SW480 (cell line): ENCODE data around the gene STEEP1.

Experiments used
- DNase-seq: peaks from one replicate; pipeline ENCODE4 v3.0.0-alpha.2; 2016; ENCODE audit warnings: low spot score

Gene STEEP1

GRCh38 chrX:119565107-119565663, at the start of gene STEEP1:
Gene STEEP1 (minus strand): TSS chrX:119565409. CDS start chrX:119565355, 54 bp downstream.
- DNase-seq = peak; percentile 92

GRCh38 chrX:119614776-119615175, 49.6 kb upstream of the STEEP1 start:
- no peak for DNase-seq

GRCh38 chrX:119607018-119607389, 41.8 kb upstream of the STEEP1 start:
- DNase-seq = no peak

- DNase-seq = peak; percentile 91
Measured at GRCh38 chrX:119606280-119607017, 41.2 kb upstream of the STEEP1 start, which contains the start of gene NKRF. Gene NKRF (minus strand): TSS chrX:119606424.

GRCh38 chrX:119605464-119606279, 40.5 kb upstream of the STEEP1 start:
- peak; percentile 54 for DNase-seq

- no peak for DNase-seq
Measured at GRCh38 chrX:119604766-119605463, 39.7 kb upstream of the STEEP1 start.

- DNase-seq = no peak
Measured at GRCh38 chrX:119602701-119603255, 37.6 kb upstream of the STEEP1 start.

GRCh38 chrX:119589810-119590209, 24.6 kb upstream of the STEEP1 start:
- no peak for DNase-seq

- no peak for DNase-seq
Measured at GRCh38 chrX:119583431-119584059, 18.3 kb upstream of the STEEP1 start.

GRCh38 chrX:119579414-119579813, 14.2 kb upstream of the STEEP1 start:
- DNase-seq = no peak

GRCh38 chrX:119574394-119575266, 9.4 kb upstream of the STEEP1 start, which contains the start of gene UBE2A:
Gene UBE2A (plus strand): TSS chrX:119574563. CDS start chrX:119574712, 149 bp downstream.
- peak; percentile 89 for DNase-seq

GRCh38 chrX:119573840-119574393, 8.7 kb upstream of the STEEP1 start:
- DNase-seq = peak; percentile 18

GRCh38 chrX:119573222-119573621, 8.0 kb upstream of the STEEP1 start:
- no peak for DNase-seq

- no peak for DNase-seq
Measured at GRCh38 chrX:119570351-119570835, 5.2 kb upstream of the STEEP1 start.

- no peak for DNase-seq
Measured at GRCh38 chrX:119552508-119552907, 12.7 kb downstream of the STEEP1 start.

GRCh38 chrX:119549327-119550016, 15.7 kb downstream of the STEEP1 start:
- DNase-seq = no peak

GRCh38 chrX:119541188-119541587, 24.0 kb downstream of the STEEP1 start:
- DNase-seq = no peak

GRCh38 chrX:119539872-119540271, 25.3 kb downstream of the STEEP1 start:
- DNase-seq = no peak

GRCh38 chrX:119537487-119537886, 27.7 kb downstream of the STEEP1 start:
- DNase-seq = no peak
